Stimulated activated naive CD8-positive, alpha-beta T cell treated with anti-CD3 and anti-CD28 coated beads, Interleukin-15, Interleukin-2, amounts not matched to agents 100 ng/mL and 50 ng/mL, for 24 hours (primary cell): ENCODE results near the gene COL1A2.

Source experiments
- H3K27ac Mint-ChIP-seq: one replicate; pipeline ENCODE4 v1.8.0; 2021; ENCODE audit warnings: mild to moderate bottlenecking, mixed read lengths
- H3K27me3 Mint-ChIP-seq: one replicate; pipeline ENCODE4 v1.8.0; 2021; ENCODE audit warnings: mixed read lengths
- H3K36me3 Mint-ChIP-seq: one replicate; pipeline ENCODE4 v1.8.0; 2021; ENCODE audit warnings: low read depth, mixed read lengths
- H3K4me1 Mint-ChIP-seq: one replicate; pipeline ENCODE4 v1.8.0; 2021; ENCODE audit warnings: low read depth, mixed read lengths
- H3K4me3 Mint-ChIP-seq: one replicate; pipeline ENCODE4 v1.8.0; 2021; ENCODE audit warnings: mild to moderate bottlenecking, mixed read lengths
- H3K9me3 Mint-ChIP-seq: one replicate; pipeline ENCODE4 v1.8.0; 2021; ENCODE audit warnings: mixed read lengths

COL1A2 gene

GRCh38 chr7:94374231-94374630, 20.5 kb upstream of the COL1A2 start:
- H3K9me3 Mint-ChIP-seq = no peaks in the 10 kb centered on the region
- H3K4me1 Mint-ChIP-seq = no peaks in the 10 kb centered on the region
- no peak overlapping the region for H3K4me3 Mint-ChIP-seq
- no peak overlapping the region for H3K27ac Mint-ChIP-seq
- H3K27me3 Mint-ChIP-seq = peaks cover 15% of the 10 kb centered on the region
- H3K36me3 Mint-ChIP-seq = no peaks in the 10 kb centered on the region

DNA sequence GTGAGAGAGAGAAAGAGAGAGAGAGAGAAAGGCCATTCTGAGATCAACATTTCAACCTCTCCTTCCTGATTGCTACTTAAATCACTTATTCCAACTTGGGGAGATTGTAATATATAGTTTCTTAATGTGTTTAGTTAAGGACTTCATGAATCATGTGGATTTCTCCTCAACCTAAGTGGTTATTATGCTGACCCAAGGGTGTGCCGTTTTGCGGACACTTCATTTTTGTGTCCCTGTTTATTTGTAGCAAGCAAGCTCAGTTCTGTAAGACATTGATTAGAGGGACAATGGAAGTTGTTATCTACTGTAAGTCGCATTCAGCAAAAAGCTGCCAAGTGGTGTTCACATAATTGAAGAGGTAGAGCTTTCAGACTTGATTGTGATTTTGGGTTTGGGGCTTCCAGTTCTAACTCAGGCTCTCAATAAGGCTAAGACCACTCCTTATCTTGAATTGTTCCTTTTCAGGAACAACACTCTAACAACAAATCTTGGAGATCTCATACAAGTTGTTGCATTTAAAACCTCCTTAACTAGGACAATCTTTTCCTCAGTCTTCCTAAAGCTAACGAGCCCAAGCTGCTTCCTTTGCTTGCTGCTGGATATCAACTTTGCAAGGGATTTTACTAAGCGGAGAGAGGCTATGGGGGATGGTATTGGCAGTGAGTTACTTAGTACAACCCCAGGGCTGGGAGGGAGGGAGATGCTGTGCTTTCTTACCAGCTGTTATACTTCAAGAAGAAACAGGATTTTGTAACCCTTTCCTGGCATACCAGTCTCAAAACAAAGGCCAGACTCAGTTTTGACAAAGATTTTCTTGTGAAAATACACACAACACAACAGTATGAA, 19.8 kb upstream of the COL1A2 start:
- no peaks in the 10 kb centered on the region for H3K9me3 Mint-ChIP-seq
- H3K36me3 Mint-ChIP-seq = no peaks in the 10 kb centered on the region
- H3K27me3 Mint-ChIP-seq = peaks cover 15% of the 10 kb centered on the region
- H3K4me3 Mint-ChIP-seq = no peak overlapping the region
- H3K27ac Mint-ChIP-seq = no peak overlapping the region
- no peaks in the 10 kb centered on the region for H3K4me1 Mint-ChIP-seq

DNA sequence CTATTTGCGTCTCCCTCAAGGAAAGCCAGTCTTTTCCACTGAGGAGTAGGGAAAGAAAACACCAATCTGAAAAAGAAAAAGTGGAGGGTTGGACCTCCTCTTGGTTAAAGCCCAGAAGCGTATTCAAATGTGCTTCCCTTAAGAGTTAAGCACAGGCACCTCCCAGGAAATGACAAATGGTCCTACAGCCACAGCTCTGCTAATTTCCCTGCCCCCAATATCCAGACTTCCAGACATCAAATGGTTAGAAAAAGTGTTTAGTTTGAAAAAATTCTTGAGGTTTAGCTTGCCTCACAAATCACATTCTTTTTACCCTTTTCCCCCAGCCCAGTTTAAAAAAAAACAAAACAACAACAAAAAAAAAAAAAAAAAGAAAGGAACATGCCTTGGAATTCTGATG, 19.0 kb upstream of the COL1A2 start:
- Mint-ChIP-seq H3K36me3 (no peaks in the 10 kb centered on the region), H3K9me3 (no peaks in the 10 kb centered on the region), H3K4me1 (no peaks in the 10 kb centered on the region), H3K4me3 (no peak overlapping the region), H3K27me3 (peaks cover 15% of the 10 kb centered on the region), H3K27ac (no peak overlapping the region)

- Mint-ChIP-seq H3K4me3 (no peak overlapping the region), H3K9me3 (no peaks in the 10 kb centered on the region), H3K4me1 (no peaks in the 10 kb centered on the region), H3K27me3 (peaks cover 15% of the 10 kb centered on the region), H3K36me3 (no peaks in the 10 kb centered on the region), H3K27ac (no peak overlapping the region)
Measured at GRCh38 chr7:94376281-94376680, 18.4 kb upstream of the COL1A2 start.

GRCh38 chr7:94378356-94378755, 16.3 kb upstream of the COL1A2 start:
- peaks cover 15% of the 10 kb centered on the region for H3K27me3 Mint-ChIP-seq
- H3K4me1 Mint-ChIP-seq = no peaks in the 10 kb centered on the region
- no peak overlapping the region for H3K27ac Mint-ChIP-seq
- H3K4me3 Mint-ChIP-seq = no peak overlapping the region
- no peaks in the 10 kb centered on the region for H3K9me3 Mint-ChIP-seq
- no peaks in the 10 kb centered on the region for H3K36me3 Mint-ChIP-seq

DNA sequence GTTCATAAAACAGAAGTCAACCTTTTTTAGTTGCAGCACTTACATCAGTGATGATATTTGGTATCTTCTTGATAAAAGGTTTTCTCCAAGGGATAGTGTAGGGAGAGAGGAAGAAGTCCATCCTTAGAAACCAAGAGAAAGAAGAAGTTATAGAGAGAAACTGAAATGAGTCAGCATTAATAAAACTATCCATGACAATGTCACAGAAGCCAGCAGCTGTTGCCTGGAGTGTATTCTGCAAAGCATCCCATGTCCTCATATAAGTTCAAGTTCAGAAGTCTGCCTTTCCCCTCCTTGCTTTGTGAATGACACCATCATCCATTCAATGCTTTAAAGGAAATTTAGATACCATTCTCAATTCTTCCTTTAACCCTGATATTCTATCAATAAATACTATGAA, 14.4 kb upstream of the COL1A2 start:
- Mint-ChIP-seq H3K27me3 (peaks cover 8% of the 10 kb centered on the region), H3K36me3 (no peaks in the 10 kb centered on the region), H3K4me3 (no peak overlapping the region), H3K27ac (no peak overlapping the region), H3K9me3 (no peaks in the 10 kb centered on the region), H3K4me1 (no peaks in the 10 kb centered on the region)

DNA sequence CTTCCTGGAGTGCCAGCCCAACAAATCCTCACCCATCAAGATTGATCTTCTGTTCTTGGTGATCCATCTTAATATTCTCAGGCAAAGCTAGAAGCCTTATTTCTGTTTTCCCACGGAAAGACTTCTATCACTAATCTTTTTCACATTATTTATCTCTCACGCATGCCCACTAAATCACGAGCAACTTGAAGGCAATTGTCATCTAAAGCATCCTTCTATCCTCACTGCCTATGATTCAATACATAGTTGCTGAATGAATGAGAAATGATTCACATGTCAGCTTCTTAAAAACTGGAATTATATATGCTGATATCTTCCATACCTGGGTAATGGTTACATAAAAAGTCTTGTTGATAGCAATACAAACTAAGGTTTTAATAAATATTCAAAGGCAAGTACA, 12.6 kb upstream of the COL1A2 start:
- Mint-ChIP-seq H3K4me3 (no peak overlapping the region), H3K9me3 (no peaks in the 10 kb centered on the region), H3K36me3 (no peaks in the 10 kb centered on the region), H3K4me1 (no peaks in the 10 kb centered on the region), H3K27me3 (peaks cover 15% of the 10 kb centered on the region), H3K27ac (no peak overlapping the region)

DNA sequence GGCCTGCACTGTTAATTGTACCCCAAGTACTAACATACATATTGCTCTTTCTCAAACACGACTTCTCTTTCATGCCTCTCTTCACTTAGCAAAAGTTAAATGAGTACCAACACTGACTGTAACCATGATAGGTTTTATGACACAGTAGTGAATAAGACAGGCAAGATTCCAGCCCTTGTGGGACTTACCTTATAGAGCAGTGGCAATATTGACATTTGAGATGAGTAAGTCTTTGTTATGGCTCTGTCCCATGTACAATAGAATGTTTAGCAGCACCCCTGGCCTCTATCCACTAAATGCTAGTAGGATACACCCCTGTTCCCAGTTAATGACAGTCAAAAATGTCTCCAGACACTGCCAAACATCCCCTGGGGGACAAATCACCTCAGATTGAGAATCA, 11.9 kb upstream of the COL1A2 start:
- Mint-ChIP-seq H3K27ac (no peak overlapping the region), H3K4me3 (no peak overlapping the region), H3K36me3 (no peaks in the 10 kb centered on the region), H3K4me1 (no peaks in the 10 kb centered on the region), H3K9me3 (no peaks in the 10 kb centered on the region), H3K27me3 (peaks cover 15% of the 10 kb centered on the region)

- H3K4me1 Mint-ChIP-seq = no peaks in the 10 kb centered on the region
- no peak overlapping the region for H3K4me3 Mint-ChIP-seq
- H3K36me3 Mint-ChIP-seq = no peaks in the 10 kb centered on the region
- H3K27ac Mint-ChIP-seq = no peak overlapping the region
- H3K27me3 Mint-ChIP-seq = peaks cover 13% of the 10 kb centered on the region
- H3K9me3 Mint-ChIP-seq = no peaks in the 10 kb centered on the region
Measured at GRCh38 chr7:94384315-94384714, 10.4 kb upstream of the COL1A2 start.

DNA sequence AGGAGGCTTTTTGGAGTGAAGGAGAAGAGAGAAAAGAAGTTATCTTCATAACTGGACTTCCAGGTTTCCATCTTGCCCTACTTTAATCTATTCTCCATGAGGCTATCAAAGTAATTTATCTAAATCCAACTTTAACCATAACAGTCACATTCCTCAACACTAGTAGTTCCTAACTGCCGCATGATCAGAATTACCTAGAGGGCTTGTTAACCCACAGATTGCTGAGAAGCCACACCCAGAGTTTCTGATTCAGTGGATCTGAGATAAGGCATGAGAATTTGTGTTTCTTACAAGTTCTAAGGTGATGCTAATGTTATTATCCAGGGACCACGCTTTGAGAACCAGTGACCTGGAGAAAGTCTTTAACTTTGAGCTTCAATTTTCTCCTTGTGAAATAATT, 8.3 kb upstream of the COL1A2 start:
- Mint-ChIP-seq H3K4me1 (no peaks in the 10 kb centered on the region), H3K4me3 (no peak overlapping the region), H3K27me3 (peaks cover 22% of the 10 kb centered on the region), H3K27ac (no peak overlapping the region), H3K9me3 (no peaks in the 10 kb centered on the region), H3K36me3 (no peaks in the 10 kb centered on the region)

DNA sequence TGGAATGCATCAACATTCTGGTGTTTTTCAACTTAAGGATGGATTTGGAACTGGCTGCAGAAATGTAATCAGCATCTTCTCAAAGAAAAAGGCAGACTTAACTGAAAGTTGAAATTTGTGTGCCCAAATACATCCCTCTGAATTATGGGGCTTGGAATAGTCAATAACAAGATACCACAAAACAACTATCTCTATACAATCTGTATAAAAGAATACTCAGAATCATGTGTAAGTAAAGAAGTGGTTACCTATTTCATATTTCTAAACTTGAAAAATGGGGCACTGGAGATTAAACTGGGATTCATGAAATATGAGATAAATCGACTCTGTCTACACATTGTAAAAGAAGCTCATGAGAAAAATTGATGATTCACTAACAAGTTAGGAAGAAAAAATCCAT, 6.2 kb upstream of the COL1A2 start:
- no peaks in the 10 kb centered on the region for H3K4me1 Mint-ChIP-seq
- no peak overlapping the region for H3K27ac Mint-ChIP-seq
- H3K9me3 Mint-ChIP-seq = no peaks in the 10 kb centered on the region
- H3K4me3 Mint-ChIP-seq = no peak overlapping the region
- H3K27me3 Mint-ChIP-seq = peaks cover 36% of the 10 kb centered on the region
- no peaks in the 10 kb centered on the region for H3K36me3 Mint-ChIP-seq

DNA sequence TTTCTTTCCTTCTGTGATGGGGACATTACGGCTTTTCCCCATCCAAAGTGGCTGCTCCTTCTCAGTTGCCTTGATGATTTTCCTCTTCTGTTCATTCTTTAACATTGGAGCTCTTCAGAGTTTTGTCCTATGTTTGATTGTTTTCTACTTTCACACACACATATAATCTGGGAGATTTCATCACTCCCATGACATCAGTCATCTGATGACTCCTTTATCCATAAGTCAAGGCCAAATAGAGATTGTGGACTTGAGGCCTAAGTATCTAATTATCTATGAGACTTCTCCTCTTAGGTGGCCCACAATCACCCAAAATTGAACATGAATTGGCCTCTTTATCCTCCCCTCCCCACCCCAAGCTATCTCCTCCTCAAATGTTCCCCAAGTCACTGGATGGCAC, 5.3 kb upstream of the COL1A2 start:
- H3K27me3 Mint-ChIP-seq = peaks cover 41% of the 10 kb centered on the region
- no peaks in the 10 kb centered on the region for H3K9me3 Mint-ChIP-seq

GRCh38 chr7:94391726-94392392, 2.8 kb upstream of the COL1A2 start:
- Mint-ChIP-seq H3K9me3 (no peaks in the 10 kb centered on the region), H3K4me1 (peaks cover 9% of the 10 kb centered on the region), H3K27me3 (peaks cover 54% of the 10 kb centered on the region), H3K27ac (no peak overlapping the region), H3K4me3 (no peak overlapping the region), H3K36me3 (no peaks in the 10 kb centered on the region)

More for the DNA sequence above, 5.3 kb upstream of the COL1A2 start:
- Mint-ChIP-seq H3K36me3 (no peaks in the 10 kb centered on the region), H3K4me1 (no peaks in the 10 kb centered on the region), H3K4me3 (no peak overlapping the region), H3K27ac (no peak overlapping the region)

GRCh38 chr7:94392393-94392786, 2.3 kb upstream of the COL1A2 start:
- no peaks in the 10 kb centered on the region for H3K36me3 Mint-ChIP-seq
- H3K9me3 Mint-ChIP-seq = no peaks in the 10 kb centered on the region
- H3K4me3 Mint-ChIP-seq = no peak overlapping the region
- no peak overlapping the region for H3K27ac Mint-ChIP-seq
- peaks cover 9% of the 10 kb centered on the region for H3K4me1 Mint-ChIP-seq
- H3K27me3 Mint-ChIP-seq = peaks cover 54% of the 10 kb centered on the region

DNA sequence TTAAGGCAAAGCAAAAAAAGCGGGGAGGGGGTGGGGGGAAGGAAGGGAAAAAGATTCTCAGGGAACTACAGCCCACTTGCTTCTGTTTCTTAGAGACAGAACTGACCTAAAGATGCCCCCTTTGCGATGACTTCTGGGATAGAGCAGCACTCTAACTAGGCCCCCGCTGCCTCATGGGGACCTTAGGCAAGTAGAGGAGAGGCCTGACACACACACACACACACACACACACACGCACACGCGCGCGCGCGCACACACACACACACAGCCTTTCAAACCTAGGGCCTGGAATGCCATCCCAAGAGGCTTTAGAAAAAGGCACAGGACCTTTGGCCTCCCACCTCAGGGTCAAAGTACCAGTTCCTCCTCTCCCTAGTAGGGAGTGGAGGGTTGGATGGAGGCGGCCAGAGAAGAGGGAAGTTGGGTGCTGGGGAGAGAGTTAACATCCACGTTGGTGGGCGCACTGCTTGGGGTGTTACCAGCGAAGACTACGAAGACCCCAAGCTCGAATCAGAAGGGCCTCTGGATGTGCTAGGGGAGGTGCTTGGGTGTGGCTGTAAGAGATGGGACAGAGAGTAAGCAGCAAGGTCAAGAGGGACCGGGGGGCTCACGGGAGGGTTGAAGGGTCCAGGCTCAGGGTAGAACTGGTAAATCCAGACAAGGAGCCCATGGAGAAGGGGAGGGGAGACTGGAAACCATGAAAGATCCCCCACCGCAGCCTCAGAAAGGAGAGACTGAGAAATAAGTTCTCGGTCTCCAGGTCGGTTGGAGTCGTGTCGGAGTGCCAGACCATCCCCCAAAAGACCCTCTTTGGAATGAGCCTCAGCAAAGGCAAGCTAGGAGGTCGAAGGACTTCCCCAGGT, 1.2 kb upstream of the COL1A2 start:
- H3K4me1 Mint-ChIP-seq = peaks cover 9% of the 10 kb centered on the region
- H3K9me3 Mint-ChIP-seq = no peaks in the 10 kb centered on the region
- peaks cover 50% of the 10 kb centered on the region for H3K27me3 Mint-ChIP-seq
- H3K36me3 Mint-ChIP-seq = no peaks in the 10 kb centered on the region
- H3K27ac Mint-ChIP-seq = no peak overlapping the region
- H3K4me3 Mint-ChIP-seq = no peak overlapping the region
